ENCODE measurements around the gene AMIGO1.
A peak's percentile ranks its signal among the peaks of the same experiment; 100 is the strongest.

The AMIGO1 gene

DNA sequence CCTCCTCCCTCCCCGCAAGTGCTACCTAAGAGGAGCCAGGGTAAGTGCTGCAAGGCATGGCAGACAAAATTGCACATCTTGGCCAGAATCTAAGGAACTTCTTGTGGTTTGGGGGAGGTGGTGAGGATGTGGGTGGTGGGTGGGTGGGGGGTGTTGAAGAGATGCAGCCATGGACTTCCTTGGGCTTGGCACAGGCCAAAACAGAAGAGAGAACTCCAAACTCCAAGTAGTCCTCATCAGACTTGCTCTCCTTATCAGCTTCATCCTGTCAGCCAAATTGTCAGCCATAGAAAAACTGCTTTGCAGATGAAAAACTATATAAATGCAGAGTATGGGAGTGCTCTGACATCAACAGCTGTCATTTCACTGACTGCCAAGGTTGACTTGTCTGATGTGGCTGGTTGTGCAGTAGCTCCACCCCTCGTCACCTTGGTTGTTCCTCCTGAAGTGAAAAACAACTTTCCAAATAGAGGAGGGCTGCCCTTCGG, 7.1 kb downstream of the AMIGO1 start:
- peak in 1 of 2 donors; percentile 43 for DNase-seq (ENCODE audit: low read depth in 1 of 2, low spot score in 1 of 2)

DNA sequence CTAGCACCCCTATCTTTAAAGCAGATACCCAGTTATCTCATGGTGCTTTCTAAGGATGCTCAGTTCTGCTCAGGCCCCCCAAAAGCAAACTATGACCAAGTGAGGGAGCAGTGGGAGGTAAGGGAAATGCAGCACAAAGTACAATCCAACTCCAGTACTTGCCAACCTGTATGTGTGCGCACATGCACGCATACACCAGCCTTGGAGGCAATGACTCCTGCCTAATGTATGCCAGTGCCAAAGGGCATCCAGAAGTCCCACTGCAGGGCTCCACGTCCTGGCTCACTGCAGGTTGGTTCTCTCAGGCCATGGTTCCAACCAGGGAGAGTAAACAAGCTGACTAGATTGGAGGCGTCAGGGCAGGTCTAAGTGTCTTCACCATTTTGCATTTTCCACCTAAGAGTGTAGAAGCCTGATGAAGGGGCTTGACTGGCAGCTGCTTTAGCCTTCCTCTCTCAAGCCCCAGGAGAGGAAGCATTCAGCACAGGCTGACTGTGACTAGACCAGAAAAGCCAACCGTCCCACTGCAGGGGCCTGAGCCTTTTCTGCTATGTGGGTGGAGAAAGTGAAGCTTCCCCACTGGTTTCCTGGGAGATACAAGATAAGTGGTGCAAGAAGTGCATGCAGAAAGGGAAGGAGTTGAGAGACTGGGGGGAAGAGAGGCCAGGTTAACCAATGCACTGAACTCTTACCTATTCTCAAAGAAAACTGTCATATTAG, 7.7 kb downstream of the AMIGO1 start:
- no peak for DNase-seq (ENCODE audit: low read depth in 1 of 2, low spot score in 1 of 2)

DNA sequence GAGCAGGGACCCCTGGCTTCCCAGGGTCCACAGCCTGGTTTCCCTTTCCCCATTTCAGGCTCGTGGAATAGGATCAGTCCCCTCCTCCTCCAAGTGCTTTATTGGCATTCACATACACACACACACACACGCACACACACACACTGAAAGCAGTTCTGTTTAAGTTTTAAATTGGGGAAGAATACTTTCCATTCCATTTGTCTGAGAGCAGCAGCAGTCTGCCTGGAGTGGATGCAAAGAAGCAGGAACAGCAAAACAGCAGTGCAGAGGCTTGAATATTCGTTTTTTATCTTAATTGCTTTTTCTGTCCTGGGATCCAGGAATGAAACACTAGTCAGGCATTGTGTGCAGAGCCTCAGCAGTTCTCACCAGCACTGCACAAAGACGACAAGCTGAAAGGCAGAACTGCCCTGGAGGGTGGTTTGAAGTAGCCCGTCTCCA, 8.6 kb downstream of the AMIGO1 start:
- no peak for DNase-seq (ENCODE audit: low read depth in 1 of 2, low spot score in 1 of 2)

DNA sequence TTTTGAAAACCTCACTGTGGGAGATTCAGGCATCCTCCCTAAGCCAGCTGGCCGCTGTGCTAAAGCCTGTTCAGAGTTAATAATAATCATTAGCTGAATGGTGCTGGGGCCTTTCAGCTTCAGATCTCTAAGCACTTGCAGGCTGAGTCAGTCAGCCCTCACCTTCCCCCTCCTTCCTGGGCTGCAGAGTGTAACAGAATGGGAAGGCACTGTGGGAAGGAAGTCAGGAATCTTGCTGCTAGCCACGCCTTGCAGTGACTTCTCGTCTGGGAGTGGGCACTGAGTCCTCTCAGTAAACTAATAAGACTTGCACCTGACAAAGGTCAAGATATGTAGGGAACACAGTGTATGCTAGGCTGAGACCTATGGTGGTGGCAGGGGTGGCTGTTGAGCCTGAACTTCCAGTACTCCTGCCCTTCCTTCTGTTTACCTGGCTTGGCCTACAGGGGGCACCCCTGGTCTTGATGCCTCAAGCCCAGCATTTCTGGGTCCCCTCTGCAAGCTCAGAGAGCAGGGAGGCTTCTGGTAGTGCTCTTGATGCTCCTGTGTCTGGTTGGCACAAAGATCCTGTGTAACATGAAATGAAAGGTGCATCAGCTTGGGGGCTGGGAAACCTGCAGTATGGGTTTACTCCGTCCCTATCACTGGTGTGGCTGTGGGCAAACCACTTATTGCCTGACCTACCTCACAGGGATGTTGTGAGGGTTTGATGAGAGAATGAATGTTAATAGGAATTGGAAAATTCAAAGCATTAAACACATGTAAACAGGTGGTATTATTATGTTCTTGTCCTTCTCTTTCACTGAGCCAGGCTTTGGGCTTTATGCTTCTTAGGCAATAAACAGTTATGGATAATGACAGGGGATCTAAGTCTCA, 9.6 kb downstream of the AMIGO1 start:
- DNase-seq (ENCODE audit: low read depth in 1 of 2, low spot score in 1 of 2) = no peak

DNA sequence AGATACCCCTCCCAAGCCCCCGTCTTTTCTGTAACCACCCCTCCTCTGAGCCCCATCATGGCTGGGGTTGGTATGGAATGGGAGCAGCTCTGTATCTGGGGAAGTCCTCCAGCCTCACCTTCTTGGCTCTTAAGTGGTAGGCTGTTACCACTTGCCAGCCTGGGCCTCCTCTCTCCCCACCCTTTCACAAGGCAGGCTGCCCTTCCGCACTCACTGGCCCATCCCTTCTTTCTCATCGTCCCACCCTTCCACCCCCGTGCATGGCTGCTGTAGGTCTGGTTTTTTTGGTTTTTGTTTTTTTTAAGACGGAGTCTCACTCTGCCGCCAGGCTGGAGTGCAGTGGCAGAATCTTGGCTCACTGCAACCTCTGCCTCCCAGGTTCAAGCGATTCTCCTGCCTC, 10.4 kb downstream of the AMIGO1 start:
- no peak for DNase-seq (ENCODE audit: low read depth in 1 of 2, low spot score in 1 of 2)

DNA sequence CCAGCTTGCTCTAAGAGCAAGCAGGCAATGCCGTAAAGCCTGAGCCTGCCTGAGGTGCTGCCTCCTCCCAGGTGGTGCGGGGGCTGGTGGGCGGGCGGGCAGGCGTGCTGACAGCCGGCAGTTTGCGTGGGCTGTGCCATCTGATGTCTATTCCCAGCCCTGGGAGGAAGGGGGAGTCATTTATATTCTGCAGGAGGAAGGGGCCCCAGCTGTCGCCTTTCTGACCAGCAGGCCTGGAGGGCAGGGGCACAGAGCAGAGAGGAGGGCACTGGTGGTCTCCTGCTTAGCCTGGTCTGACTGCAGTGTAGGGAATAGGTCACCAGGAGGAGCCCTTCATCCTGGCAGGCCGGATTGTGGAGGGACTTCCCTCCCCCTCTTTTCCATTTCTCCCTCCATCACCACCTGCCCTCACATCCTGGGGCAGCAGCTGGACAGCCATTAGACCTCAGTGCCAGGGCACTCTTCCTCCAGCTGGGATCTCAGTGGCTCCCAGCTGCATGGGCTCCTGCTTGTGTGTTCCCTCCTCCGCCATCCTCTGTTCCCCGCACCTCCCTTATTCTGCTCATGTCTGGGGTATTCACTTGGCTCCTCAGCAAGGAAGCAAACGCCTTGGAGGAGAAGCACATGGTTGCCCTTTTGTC, 11.2 kb downstream of the AMIGO1 start:
- DNase-seq (ENCODE audit: low read depth in 1 of 2, low spot score in 1 of 2) = no peak

DNA sequence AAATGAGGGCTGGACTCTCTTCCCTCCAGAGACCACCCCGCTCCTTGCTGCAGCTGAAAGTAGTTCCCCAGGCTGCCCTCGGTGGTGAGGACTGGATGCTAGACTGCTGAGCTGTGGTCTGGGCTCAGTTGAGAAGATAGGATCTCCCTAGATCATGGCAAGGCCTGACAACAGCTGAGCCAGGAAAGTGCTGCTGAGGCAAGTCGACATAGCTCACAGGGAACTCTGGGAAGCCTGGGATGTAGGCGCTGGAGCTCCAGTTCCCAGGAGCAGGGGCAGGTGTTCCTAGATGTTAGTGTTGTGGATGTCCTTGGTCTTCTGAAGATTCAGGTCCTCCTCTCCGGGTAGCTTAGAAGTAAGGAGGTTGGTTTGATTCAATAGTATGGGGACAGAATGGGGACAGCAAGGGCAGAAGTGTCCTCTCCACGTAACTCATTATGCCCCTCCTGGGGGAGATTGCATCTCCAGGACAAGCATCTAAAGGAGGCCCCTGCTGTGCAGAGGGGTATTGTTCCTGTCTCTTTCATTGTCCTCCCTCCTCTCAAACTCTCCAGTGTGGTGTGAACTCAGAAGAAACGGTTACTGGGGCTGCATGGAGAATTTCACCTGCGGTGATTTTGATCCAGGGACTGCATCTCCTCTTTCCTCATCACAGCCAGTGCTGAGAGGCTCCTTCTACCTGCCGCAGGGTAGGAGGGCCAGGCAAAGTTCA, 11.9 kb downstream of the AMIGO1 start:
- DNase-seq (ENCODE audit: low read depth in 1 of 2, low spot score in 1 of 2) = no peak

DNA sequence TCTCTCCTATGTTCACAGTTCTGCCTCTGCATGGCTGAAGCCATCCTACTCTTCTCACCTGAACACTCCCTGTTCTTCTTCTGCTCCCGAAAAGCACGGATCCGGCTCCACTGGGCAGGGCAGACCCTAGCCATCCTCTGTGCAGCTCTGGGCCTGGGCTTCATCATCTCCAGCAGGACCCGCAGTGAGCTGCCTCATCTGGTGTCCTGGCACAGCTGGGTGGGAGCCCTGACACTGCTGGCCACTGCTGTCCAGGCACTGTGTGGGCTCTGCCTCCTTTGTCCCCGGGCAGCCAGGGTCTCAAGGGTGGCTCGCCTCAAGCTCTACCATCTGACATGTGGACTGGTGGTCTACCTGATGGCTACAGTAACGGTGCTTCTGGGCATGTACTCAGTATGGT, 13.8 kb downstream of the AMIGO1 start:
- DNase-seq (ENCODE audit: low read depth in 1 of 2, low spot score in 1 of 2) = no peak

DNA sequence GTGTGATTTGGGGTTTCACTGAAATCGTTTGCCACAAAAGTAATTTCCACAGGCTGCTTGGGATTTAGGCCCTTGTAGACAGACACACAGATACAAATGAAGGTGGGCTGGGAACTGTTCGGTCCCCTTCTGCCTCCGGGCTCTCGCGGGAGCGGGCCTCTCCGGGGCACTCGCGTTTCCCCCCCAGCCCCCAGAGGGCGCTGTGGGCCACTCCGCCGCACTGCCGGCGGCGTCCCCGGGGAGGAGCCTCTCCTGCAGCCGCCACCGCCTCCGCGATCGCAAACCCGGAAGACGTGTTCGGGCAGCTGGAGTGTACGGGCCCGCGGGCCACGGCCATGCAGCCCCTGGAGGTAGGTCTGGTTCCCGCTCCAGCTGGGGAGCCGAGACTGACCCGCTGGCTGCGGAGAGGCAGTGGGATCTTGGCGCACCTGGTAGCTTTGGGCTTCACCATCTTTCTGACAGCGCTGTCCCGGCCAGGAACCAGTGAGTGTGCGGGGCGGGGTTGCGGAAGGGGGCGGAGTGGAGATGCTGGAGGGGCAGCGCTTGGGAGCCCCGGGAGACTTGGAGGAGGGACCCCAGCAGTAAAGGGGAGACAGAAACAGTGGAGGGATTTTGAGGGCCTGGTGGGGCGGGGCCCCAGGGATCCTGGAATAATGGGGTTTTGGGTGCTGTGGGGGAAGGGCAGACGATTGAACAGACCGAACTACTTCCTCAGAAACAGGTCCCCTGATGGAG, 15.6 kb downstream of the AMIGO1 start, which contains the start of gene CYB561D1:
TSS of gene CYB561D1 (plus strand) at position 290 of the 735 bp plus-strand sequence. CDS start at position 336, 46 bp downstream.
- peak; percentile 81 to 87 for DNase-seq (ENCODE audit: low read depth in 1 of 2, low spot score in 1 of 2)

DNA sequence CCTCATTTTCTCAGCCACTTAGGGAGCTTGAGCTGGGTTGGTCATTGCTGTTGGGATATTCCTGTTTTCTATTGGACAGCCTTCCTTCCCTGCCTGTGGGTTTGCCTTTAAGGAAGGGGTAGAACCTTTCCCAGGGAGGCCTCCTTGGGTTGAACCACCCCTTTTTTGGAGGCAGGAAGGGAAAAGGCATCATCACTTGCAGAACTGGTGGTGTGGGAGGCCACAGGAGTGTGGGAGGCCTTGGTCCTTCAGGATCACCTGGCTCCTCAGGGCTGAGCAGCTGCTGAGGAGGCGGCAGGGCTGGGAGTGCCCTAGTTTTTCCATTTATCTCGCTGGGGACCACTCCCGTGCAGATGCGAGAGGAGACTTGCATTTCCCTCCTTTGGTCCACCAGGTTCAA, 16.3 kb downstream of the AMIGO1 start:
- DNase-seq (ENCODE audit: low read depth in 1 of 2, low spot score in 1 of 2) = no peak

DNA sequence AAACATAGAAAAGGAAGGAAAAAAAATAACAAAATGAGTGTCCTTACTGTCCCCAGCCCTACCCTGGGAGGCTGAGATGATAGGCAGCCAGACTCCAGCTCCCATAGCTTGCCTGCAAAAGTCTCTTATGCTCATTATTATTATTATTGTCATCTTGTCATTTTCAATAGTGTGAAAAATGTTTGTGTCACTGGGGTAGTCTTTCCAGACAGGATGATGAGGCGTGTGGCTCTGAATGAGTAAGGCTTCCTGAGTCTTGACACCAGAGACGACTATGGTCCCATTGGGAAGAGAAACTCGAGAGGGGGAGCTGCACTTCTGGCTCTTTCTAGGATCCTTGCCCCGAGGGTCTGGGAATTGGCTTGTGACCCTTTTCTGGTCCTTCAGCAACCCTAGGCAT, 16.7 kb downstream of the AMIGO1 start:
- no peak for DNase-seq (ENCODE audit: low read depth in 1 of 2, low spot score in 1 of 2)

DNA sequence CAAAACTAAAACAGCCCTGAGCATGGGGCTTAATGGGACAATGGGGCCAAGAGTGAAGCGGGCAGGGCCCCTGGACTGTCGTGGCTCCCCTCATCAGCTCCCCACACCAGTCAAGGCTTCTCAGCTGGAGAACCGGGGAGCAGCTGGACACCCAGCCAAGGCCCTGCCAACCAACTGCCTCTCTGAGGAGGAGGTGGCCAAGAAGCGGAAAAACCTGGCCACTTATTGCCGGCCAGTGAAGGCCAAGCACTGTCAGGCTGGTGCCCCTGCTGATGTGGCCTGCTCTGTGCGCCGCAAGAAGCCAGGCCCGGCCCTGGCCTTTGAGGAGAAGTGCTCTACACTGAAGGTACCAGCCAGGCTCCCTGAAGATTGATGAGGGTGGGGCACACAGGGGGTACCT, 18.2 kb downstream of the AMIGO1 start:
- no peak for DNase-seq (ENCODE audit: low read depth in 1 of 2, low spot score in 1 of 2)

DNA sequence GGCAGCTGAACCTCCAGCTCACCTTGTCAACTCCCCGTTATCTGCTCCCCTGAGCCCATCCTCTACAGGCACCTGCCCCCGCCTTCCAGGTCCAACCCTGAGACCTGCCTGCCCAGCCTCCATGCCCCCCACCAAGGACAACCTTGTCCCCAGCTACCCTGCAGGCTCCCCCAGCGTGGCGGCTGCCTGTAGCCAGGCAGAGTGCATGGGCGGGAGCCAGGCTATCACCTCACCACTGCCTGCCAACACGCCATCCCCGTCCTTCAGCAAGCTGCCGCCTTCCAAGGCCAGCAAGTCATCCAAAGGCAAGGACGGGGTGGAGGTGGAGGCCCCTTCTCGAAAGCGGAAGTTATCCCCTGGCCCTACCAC, 18.6 kb downstream of the AMIGO1 start:
- DNase-seq (ENCODE audit: low read depth in 1 of 2, low spot score in 1 of 2) = no peak

DNA sequence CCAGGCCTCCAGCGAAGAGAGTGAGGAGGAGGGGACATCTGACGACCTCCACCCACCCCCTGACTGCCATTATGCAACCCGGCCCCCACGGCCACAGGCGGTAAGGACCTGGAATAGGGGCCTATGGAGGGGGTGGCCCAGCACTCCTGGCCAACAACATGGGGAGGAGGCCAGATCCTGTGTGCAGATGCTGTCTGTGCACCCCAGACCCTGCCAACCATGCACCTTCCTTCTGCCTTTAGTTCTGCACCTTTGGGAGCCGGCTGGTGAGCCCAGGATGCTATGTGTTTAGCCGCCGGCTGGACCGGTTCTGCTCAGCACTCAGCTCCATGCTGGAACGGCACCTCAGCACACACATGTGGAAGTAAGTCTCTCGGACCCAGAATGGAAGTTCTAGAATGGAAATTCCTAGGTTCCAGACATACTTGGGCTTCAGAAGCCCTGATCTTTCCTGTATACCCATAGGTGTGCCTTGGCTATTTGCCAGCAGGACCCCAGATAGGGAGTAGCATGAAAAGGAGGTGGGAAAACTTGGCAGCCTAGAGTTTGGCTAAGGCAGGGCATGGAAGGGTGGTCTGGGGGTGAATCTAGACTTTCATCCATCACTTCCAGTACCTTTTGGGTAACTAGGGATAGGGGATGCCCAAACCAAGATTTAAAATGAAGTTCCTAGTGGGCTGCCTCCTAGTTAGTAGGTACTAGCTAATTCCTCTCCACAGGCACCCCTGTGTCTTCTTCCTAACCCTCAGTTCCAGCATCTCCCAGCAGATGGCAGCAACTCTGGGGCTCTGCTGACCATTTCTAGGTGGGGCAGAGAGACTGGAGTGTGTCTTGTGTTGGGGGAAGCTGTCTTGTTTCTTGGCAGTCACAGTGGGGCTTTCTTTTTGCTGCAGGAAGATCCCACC, 19.2 kb downstream of the AMIGO1 start:
- peak; percentile 46 to 61 for DNase-seq (ENCODE audit: low read depth in 1 of 2, low spot score in 1 of 2)

DNA sequence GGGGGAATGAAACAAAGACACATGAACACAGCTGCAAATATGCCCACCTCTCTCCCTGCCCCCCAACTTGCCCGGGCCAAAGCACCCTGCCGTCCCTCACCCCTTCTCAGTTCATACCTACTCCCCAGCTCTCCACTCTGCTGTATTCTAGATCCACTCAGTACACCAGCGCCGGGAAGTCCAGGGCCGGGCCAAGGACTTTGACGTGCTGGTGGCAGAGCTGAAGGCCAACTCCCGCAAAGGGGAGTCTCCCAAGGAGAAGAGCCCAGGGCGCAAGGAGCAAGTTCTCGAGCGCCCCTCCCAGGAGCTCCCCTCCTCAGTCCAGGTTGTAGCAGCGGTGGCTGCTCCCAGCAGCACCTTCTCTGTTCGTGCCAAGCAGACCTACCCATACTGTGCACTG, 20.8 kb downstream of the AMIGO1 start:
- no peak for DNase-seq (ENCODE audit: low read depth in 1 of 2, low spot score in 1 of 2)

DNA sequence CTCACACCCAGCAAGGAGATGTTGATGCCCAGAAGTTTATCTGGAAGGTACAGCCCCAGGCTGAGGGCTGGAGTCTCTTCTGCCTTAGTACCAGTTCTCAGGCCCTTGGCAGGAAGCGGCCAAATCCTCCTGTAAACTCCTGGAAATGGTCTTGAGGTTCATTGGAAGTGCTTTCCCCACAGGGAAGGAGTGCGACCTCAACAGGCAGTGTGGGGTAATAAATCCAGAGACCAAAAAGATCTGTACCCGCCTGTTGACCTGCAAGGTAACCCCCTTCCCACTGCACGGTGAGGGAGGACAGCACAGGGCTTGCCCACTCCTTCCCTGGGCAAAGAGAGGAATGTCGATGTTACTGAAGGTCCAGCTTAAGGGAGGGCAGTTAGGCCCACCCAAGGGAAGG, 21.3 kb downstream of the AMIGO1 start:
- no peak for DNase-seq (ENCODE audit: low read depth in 1 of 2, low spot score in 1 of 2)

DNA sequence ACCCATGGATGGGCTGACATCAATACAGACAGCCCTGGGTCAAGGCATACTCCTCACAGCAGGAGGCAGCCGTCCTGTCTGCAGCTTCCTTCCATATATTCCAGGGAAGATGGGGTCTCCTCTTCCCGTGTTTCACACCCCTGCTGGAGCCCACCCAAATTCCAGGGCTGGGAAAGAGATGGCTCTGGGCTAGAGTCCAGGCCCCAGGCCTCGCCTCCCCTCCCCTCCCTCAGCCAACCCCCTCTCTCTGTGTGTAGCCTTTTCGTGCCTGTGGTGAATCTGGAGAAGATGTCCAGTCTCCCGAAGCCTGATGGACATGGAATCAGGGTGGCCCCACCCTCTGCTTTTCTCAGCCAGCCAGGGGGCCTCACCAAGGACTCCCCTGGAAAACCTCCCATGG, 22.3 kb downstream of the AMIGO1 start:
- no peak for DNase-seq (ENCODE audit: low read depth in 1 of 2, low spot score in 1 of 2)

DNA sequence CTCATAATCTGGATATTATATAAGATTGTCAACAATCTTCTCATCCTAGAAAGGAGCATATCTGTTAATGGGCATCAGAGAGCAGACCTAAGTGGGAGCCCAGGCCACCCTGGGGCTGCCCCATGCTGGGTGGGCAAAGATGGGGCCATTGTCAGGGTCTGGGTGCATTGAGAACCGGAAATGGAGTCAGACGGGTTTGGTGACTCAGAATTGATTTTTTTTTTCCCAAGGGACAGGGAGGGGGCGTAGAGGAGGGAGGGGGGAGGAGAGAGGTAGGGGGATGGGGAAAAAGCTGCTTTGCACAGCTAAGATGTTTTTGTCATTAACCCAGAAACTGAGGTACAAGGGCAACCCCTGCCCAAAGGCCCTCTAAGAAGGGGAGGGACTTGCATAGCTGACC, 24.5 kb downstream of the AMIGO1 start:
- no peak for DNase-seq (ENCODE audit: low read depth in 1 of 2, low spot score in 1 of 2)

DNA sequence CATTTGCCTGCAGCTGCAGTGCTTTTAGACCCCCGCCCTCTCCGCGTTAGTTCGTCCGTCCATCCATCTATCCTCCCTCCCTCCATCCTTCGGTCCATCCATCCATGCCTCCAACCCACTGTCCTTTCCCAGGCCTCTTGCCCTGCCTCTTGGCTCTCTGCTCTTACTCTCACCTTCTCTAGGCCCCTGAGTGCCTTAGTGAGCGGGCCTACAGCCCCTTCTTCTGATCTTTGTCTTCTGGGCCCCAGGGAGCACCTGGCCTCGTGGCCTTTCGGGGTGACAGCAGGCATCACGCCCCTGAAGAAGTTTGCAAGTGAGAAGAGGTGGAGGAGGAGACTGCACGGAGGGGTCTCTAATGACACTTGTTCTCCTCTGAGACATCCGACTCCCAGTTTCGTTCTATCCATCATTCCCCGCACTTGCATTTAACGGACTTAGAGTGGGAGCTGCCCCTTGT, 25.0 kb downstream of the AMIGO1 start:
- DNase-seq (ENCODE audit: low read depth in 1 of 2, low spot score in 1 of 2) = no peak
